Measurements from ENCODE around the gene MAGI3. TPM values are rescaled to one million over a fixed set of nuclear protein-coding genes. Genes with fewer than 3 reads are reported as not detected.

MAGI3 gene
- 8.7 and 8.9 TPM in 2 replicates for total RNA-seq (2014; rRNA removed; shearing (Covaris generic))

- peak; percentile 95 for DNase-seq (ENCODE audit: low spot score)
These were observed at the start of gene MAGI3 for GRCh38 chr1:113389953-113390834. Gene MAGI3, plus strand, starts transcription at chr1:113390515. Its CDS starts 519 bp downstream, at chr1:113391034.

DNA sequence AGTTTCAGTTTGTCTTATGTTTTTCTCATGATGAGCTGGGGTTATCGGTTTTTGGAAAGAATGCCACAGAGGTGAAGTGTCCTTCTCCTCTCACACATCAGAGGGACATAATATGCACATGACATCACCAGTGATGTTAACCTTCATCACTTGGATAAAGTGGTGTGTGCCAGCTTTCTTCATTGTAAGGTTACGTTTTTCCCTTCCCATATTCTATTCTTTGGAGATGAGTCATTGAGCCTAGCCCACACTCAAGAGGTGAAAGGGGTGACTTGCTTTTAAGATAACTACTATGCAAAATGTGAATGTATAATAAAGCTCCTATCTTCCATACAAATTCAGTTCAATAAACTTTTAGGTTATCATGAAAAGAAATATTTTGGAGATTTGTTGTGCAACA is 36.7 kb upstream of the MAGI3 start:
- peak; percentile 32 for DNase-seq (ENCODE audit: low spot score)

GRCh38 chr1:113363935-113364334 is 26.4 kb upstream of the MAGI3 start:
- DNase-seq (ENCODE audit: low spot score), result no peak

DNA sequence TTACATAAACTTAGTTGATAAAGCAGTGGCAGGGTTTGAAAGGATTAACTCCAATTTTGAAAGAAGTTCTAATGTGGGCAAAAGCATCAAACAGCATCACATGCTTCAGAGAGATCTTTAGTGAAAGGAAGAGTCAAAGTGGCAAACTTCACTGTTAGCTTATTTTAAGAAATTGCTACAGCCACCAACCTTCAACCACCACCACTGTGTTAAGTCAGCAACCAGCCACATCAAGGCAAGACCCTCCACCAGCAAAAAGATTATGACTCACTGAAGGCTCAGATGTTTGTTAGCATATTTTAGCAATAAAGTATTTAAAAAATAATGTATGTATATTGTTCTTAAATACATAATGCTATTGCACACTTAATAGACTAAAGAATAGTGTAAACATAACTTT is 21.3 kb upstream of the MAGI3 start:
- no peak for DNase-seq (ENCODE audit: low spot score)

- DNase-seq (ENCODE audit: low spot score), result no peak
These were observed 20.6 kb upstream of the MAGI3 start for GRCh38 chr1:113369699-113370098.

- DNase-seq (ENCODE audit: low spot score), result no peak
These were observed 19.4 kb upstream of the MAGI3 start for GRCh38 chr1:113370868-113371267.

- DNase-seq (ENCODE audit: low spot score), result no peak
These were observed 17.8 kb upstream of the MAGI3 start for GRCh38 chr1:113372546-113372945.

GRCh38 chr1:113373644-113374043 is 16.7 kb upstream of the MAGI3 start:
- no peak for DNase-seq (ENCODE audit: low spot score)

DNA sequence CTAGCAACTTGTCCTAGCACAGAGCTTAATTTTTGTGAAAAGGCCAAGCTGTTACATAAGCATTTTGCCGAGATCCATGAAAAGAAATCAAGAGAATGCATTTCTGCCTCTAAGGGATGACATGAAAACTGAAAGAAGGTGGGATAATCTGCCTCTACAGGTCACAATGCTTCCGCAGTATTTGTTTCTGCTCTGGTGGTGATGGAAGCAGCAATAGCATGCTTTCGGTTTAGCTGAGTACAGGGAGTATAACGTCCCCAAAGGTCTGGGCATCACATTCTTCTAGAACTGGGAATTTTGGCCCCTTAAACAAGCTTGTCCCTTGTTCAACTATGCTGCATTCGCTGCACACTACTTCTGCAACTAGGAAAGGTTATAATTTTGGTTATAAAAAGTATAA is 14.4 kb upstream of the MAGI3 start:
- DNase-seq (ENCODE audit: low spot score), result no peak

GRCh38 chr1:113380075-113380474 is 10.2 kb upstream of the MAGI3 start:
- no peak for DNase-seq (ENCODE audit: low spot score)

- no peak for DNase-seq (ENCODE audit: low spot score)
These were observed 2.2 kb upstream of the MAGI3 start for GRCh38 chr1:113388017-113388620.

- peak; percentile 16 for DNase-seq (ENCODE audit: low spot score)
These were observed 1.5 kb upstream of the MAGI3 start for GRCh38 chr1:113388621-113389358.

- no peak for DNase-seq (ENCODE audit: low spot score)
These were observed 859 bp upstream of the MAGI3 start for GRCh38 chr1:113389359-113389952.

- DNase-seq (ENCODE audit: low spot score), result peak; percentile 10
These were observed 745 bp downstream of the MAGI3 start for GRCh38 chr1:113390871-113391648.

DNA sequence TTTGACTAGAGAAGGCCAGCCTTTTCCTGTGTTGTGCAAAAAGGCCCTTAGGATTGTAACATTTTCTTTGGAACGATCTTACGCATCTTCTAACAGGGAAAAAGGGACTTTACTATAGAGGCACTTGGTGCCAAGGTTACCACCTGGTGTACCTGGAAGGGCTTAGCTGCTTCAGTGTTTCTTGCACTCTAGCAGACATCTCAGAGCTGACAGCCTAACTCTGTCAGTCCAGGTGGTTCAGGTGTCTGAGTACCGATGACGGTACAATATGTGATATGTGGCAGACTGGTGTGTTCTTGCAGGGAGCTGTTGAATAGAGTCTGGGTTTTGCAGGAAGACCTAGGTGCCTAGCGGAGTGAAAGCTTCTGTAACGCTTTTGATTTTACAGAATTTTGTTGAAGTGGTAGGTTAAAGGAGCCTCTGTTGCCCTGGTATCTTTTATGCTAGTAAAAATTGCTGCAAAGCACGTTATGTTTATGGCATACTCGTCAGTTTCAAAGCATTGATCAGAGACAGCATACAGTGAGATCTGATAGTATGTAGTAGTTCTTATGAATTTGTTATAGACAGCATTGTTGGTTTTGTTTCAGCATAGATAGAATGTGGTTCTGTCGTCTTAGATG is 1.4 kb downstream of the MAGI3 start:
- peak; percentile 4 for DNase-seq (ENCODE audit: low spot score)

- no peak for DNase-seq (ENCODE audit: low spot score)
These were observed 2.3 kb downstream of the MAGI3 start for GRCh38 chr1:113392541-113393128.

GRCh38 chr1:113394043-113394862 is 3.9 kb downstream of the MAGI3 start:
- DNase-seq (ENCODE audit: low spot score), result no peak

GRCh38 chr1:113394863-113395259 is 4.5 kb downstream of the MAGI3 start:
- DNase-seq (ENCODE audit: low spot score), result no peak

- no peak for DNase-seq (ENCODE audit: low spot score)
These were observed 5.8 kb downstream of the MAGI3 start for GRCh38 chr1:113396102-113396501.

- DNase-seq (ENCODE audit: low spot score), result peak; percentile 80
These were observed 6.3 kb downstream of the MAGI3 start for GRCh38 chr1:113396585-113396984.

All from A172 (cell line).